K562 (cell line): ENCODE results near the gene GET4. TPM values are rescaled to one million over a fixed set of nuclear protein-coding genes. Genes with fewer than 3 reads are reported as not detected.

Source experiments
- ATAC-seq: fragments of 200-7000 bp; cut with Tn5 transposase; 3 replicates; pipeline ENCODE4 v1.9.1; 2020; ENCODE audit warnings: moderate library complexity
- BruUV-seq: library from RNA; stranded (reverse); fragments of 400-500 nt; replicated peaks from 2 replicates; lab custom pipeline; 2021; lab: Mats Ljungman, UMichigan
- CTCF ChIA-PET: fragments of 300-600 bp; formaldehyde crosslinking; extraction: SDS; loops from one replicate; lab custom pipeline; 2021; ENCODE audit warnings: low intra/inter-chr PET ratio; lab: Yijun Ruan, JAX
- POLR2A ChIA-PET: fragments of 300-600, 350-650 bp; sonication (Branson Sonifier 250); formaldehyde crosslinking; extraction: SDS; loops from one replicate; lab custom pipeline; 2021; ENCODE audit warnings: antibody characterized with exemption, inconsistent platforms; lab: Yijun Ruan, JAX
- DNase-seq, 4 experiments: peaks; one replicate each; pipeline versions ENCODE4 v3.0.0 to v3.0.0-alpha.2; 2011 to 2018; ENCODE audit warnings: low spot score in 3 of 4, mixed read lengths in 3 of 4; ENCODE audit errors: extremely low read depth in 1 of 4
- FAIRE-seq: peaks from 2 replicates; lab custom pipeline; 2011; peaks lifted over from hg19 to GRCh38; lab: Jason Lieb, UNC
- H2AFZ ChIP-seq: 2 replicates; pipeline ENCODE4 v1.6.0; 2011; ENCODE audit warnings: low read depth, low read length, control low read depth, inconsistent platforms
- H3K27ac ChIP-seq: fragments of 200-600 bp; 3 replicates; pipeline ENCODE4 v1.8.0; 2011; ENCODE audit warnings: low read depth, mild to moderate bottlenecking, control low read depth, inconsistent platforms, low read length, moderate library complexity, mixed read lengths; ENCODE audit errors: extremely low read depth
- H3K27me3 ChIP-seq, 2 experiments: fragments of 300-600 bp in 1 of 2; 2 replicates in 1 of 2; 3 replicates in 1 of 2; pipeline versions ENCODE4 v1.6.0 to v1.8.0; 2011; ENCODE audit warnings: inconsistent platforms in 2 of 2, low read length in 2 of 2, mild to moderate bottlenecking in 1 of 2, mixed read lengths in 1 of 2, moderate library complexity in 1 of 2; ENCODE audit not compliant: control insufficient read depth in 2 of 2, insufficient read depth in 2 of 2
- H3K36me3 ChIP-seq: fragments of 300-600 bp; 3 replicates; pipeline ENCODE4 v1.8.0; 2011; ENCODE audit warnings: mild to moderate bottlenecking, low read length, inconsistent platforms; ENCODE audit not compliant: control insufficient read depth, insufficient read depth
- H3K4me1 ChIP-seq, 2 experiments: fragments of 200-600 bp in 1 of 2; replicated peaks in 1 of 2; 2 replicates in 1 of 2; 3 replicates in 1 of 2; pipeline versions ENCODE4 v1.5.1 to v1.8.0; 2011; ENCODE audit warnings: inconsistent platforms in 2 of 2, low read length in 2 of 2, mild to moderate bottlenecking in 1 of 2, mixed read lengths in 1 of 2, moderate library complexity in 1 of 2; ENCODE audit not compliant: control insufficient read depth in 2 of 2, insufficient read depth in 2 of 2
- H3K4me2 ChIP-seq: 2 replicates; pipeline ENCODE4 v1.6.1; 2011; ENCODE audit warnings: low read length, control low read depth, inconsistent platforms, mixed read lengths; ENCODE audit not compliant: insufficient read depth
- H3K4me3 ChIP-seq: fragments of 200-600 bp; sonication (generic), shearing (Covaris generic); 2 replicates; pipeline ENCODE4 v1.5.1; 2016; ENCODE audit warnings: control low read depth, inconsistent platforms
- H3K79me2 ChIP-seq: fragments of 200-600 bp; 3 replicates; pipeline ENCODE4 v1.8.0; 2011; ENCODE audit warnings: low read length, inconsistent platforms; ENCODE audit not compliant: control insufficient read depth, insufficient read depth
- H3K9ac ChIP-seq, 2 experiments: 2 replicates each; pipeline versions ENCODE4 v1.6.0 to v1.6.1; 2011; ENCODE audit warnings: low read depth in 2 of 2, low read length in 2 of 2, control low read depth in 1 of 2, inconsistent platforms in 1 of 2, mild to moderate bottlenecking in 1 of 2, mixed read lengths in 1 of 2; ENCODE audit not compliant: insufficient read depth in 1 of 2
- H3K9me1 ChIP-seq: one replicate; pipeline ENCODE4 v1.6.0; 2011; ENCODE audit warnings: inconsistent platforms, mild to moderate bottlenecking, low read length, moderate library complexity; ENCODE audit not compliant: control insufficient read depth, insufficient read depth
- H3K9me3 ChIP-seq: replicated peaks from 2 replicates; pipeline ENCODE4 v1.5.1; 2011; ENCODE audit warnings: low read depth, low read length, inconsistent platforms; ENCODE audit not compliant: control insufficient read depth, insufficient read depth
- H4K20me1 ChIP-seq: replicated peaks from 2 replicates; pipeline ENCODE4 v1.6.1; 2011; ENCODE audit warnings: low read length, inconsistent platforms, mixed read lengths; ENCODE audit not compliant: control insufficient read depth, insufficient read depth
- CTCF ChIP-seq, 3 experiments: IDR thresholded peaks in 2 of 3; conservative IDR thresholded peaks in 1 of 3; 2 replicates each; pipeline ENCODE4 v1.5.1; 2011 to 2012; ENCODE audit warnings: low read length in 3 of 3, mild to moderate bottlenecking in 3 of 3, control low read depth in 2 of 3, improper control_type of control experiment in 1 of 3, inconsistent platforms in 1 of 3, low read depth in 1 of 3, mixed read lengths in 1 of 3, moderate library complexity in 1 of 3; ENCODE audit not compliant: insufficient read depth in 2 of 3
- TFAM ChIP-seq: fragments of 250-450 bp; sonication (Bioruptor Pico); conservative IDR thresholded peaks from 2 replicates; pipeline ENCODE4 v1.5.0; 2021; ENCODE audit warnings: mild to moderate bottlenecking, moderate library complexity
- WGBS: fragments of 100-300 bp; shearing (Covaris generic); methylation state at CpG from one replicate; pipeline ENCODE4 v1.1.6; 2016; ENCODE audit warnings: low coverage, mixed read lengths; ENCODE audit not compliant: insufficient coverage; ENCODE audit errors: missing lambda C conversion rate; 5-methylcytosine and 5-hydroxymethylcytosine counted together
- in situ Hi-C: fragments of 300-500 bp; cut with MboI; formaldehyde crosslinking; loops from 4 replicates; pipeline ENCODE4 v1.15.0; 2018; ENCODE audit warnings: inconsistent platforms, mixed read lengths
- intact Hi-C: fragments of 100-400 bp; cut with micrococcal nuclease; formaldehyde crosslinking; loops from 2 replicates; pipeline ENCODE4 v1.14.2; 2022
- polyA plus RNA-seq, 8 experiments: library from polyadenylated mRNA; depleted of rRNA in 4 of 8; stranded (reverse) in 5 of 8; unstranded in 3 of 8; fragments of >200 nt; fragmentation: Nextera tagmentation in 2 of 8; fragmentation: Illumina TruSeq in 1 of 8; extraction: Ambion mirVana in 2 of 8; extraction: Trizol in 1 of 8; gene quantifications; 2 replicates each; pipeline versions ENCODE4 v1.2.1 to v1.2.3, GENCODE V29; 2011 to 2014; ENCODE audit warnings: inconsistent platforms in 1 of 8, missing spikeins in 1 of 8
- total RNA-seq, 7 experiments: library from RNA; depleted of rRNA in 6 of 7; stranded (reverse); fragments of >200 nt in 6 of 7; fragmentation: Illumina TruSeq in 2 of 7; extraction: Trizol in 2 of 7; gene quantifications; 2 replicates each; pipeline versions ENCODE4 v1.2.1 to v1.2.3, GENCODE V29; 2011 to 2021; ENCODE audit warnings: low replicate concordance in 1 of 7

GET4 gene
- total and polyA plus RNA-seq, 9 of the 15 experiments (the other 6 are each of a cell fraction or from before 2014, with no cell fraction given) = 0.99 to 122 (median 40.4) TPM

GRCh38 chr7:875051-875450 is 1.3 kb upstream of the GET4 start:
- TF ChIP-seq CTCF (IDR thresholded peaks at IDR 0.05 in 2 of 3, conservative IDR thresholded peaks at IDR 0.05 in 1 of 3; ENCODE audit: insufficient read depth in 2 of 3, low read depth in 1 of 3, low read length in 3 of 3) (no peak), TFAM (CRISPR knock-in tag) (no peak)
- WGBS = 92% methylated on average over 7 of the region's 7 CpGs
- CTCF ChIA-PET = no interaction called here
- peaks cover 62% of the 10 kb centered on the region for H3K36me3 ChIP-seq
- FAIRE-seq (no peak), ATAC-seq (no peak), DNase-seq (no peak)
- BruUV-seq = no TSS peak
- in situ Hi-C loops = no loop called here
- no peaks in the 10 kb centered on the region for H3K9me1 ChIP-seq
- no peak overlapping the region for H3K4me3 ChIP-seq
- H3K79me2 ChIP-seq = peaks cover 40% of the 10 kb centered on the region
- H3K27me3 ChIP-seq = no peaks in the 10 kb centered on the region
- peaks cover 2% of the 10 kb centered on the region; the same call in 1 of the 2 replicates for H3K9me3 ChIP-seq
- H2AFZ ChIP-seq = no peak overlapping the region
- peak overlapping the region; percentile 86; the same call in 1 of the 3 replicates for H3K27ac ChIP-seq
- POLR2A ChIA-PET = interaction anchor here (0.6 to 1.3 kb wide), 6 partner anchors 9 to 687 kb away, joined by 3 to 4 read pairs (median 4); no protein-coding TSS in a partner anchor
- peaks cover 15% of the 10 kb centered on the region for H4K20me1 ChIP-seq
- intact Hi-C loops = no loop called here
- no peak overlapping the region; the same call in 1 of the 2 replicates for H3K4me2 ChIP-seq
- peak overlapping the region in 1 of 2 experiments; percentile 50; a peak in 2 of 4 replicates for H3K9ac ChIP-seq
- peaks cover 33 to 34% of the 10 kb centered on the region in 2 experiments for H3K4me1 ChIP-seq
